WERI-Rb-1 (cell line): ENCODE data around the gene CDKAL1.

Experiments
- DNase-seq: peaks from one replicate; pipeline ENCODE4 v3.0.0-alpha.2; 2020
- H3K27ac ChIP-seq: fragments of 250-450 bp; sonication (Bioruptor Pico); 2 replicates; pipeline ENCODE4 v1.5.1; 2020; ENCODE audit warnings: mild to moderate bottlenecking, moderate library complexity
- H3K27me3 ChIP-seq: fragments of 250-450 bp; sonication (Bioruptor Pico); 2 replicates; pipeline ENCODE4 v1.5.1; 2021; ENCODE audit warnings: mild to moderate bottlenecking, low read depth, moderate library complexity; ENCODE audit not compliant: insufficient read depth, severe bottlenecking
- H3K36me3 ChIP-seq: fragments of 250-450 bp; sonication (Bioruptor Pico); 2 replicates; pipeline ENCODE4 v1.5.1; 2020; ENCODE audit warnings: mild to moderate bottlenecking, moderate library complexity
- H3K4me3 ChIP-seq: 2 replicates; pipeline ENCODE4 v1.5.1; 2011; ENCODE audit warnings: low read depth, mild to moderate bottlenecking, control low read depth, low read length
- H3K9me3 ChIP-seq: fragments of 250-450 bp; sonication (Bioruptor Pico); 2 replicates; pipeline ENCODE4 v1.5.1; 2021; ENCODE audit warnings: mild to moderate bottlenecking, moderate library complexity; ENCODE audit not compliant: severe bottlenecking
- CTCF ChIP-seq: IDR thresholded peaks from 2 replicates; pipeline ENCODE4 v1.5.1; 2011; ENCODE audit warnings: low read depth, mild to moderate bottlenecking, control low read depth, inconsistent platforms, low read length

CDKAL1 gene

GRCh38 chr6:20924911-20925543 lies 390.8 kb downstream of the CDKAL1 start:
- Histone ChIP-seq H3K27me3 (no peaks in the 10 kb centered on the region), H3K27ac (no peak overlapping the region), H3K4me3 (no peak overlapping the region), H3K9me3 (no peaks in the 10 kb centered on the region), H3K36me3 (no peaks in the 10 kb centered on the region)
- TF ChIP-seq CTCF = no peak
- DNase-seq = no peak

GRCh38 chr6:20927130-20927860 lies 393.0 kb downstream of the CDKAL1 start:
- no peaks in the 10 kb centered on the region for H3K27me3 ChIP-seq
- H3K4me3 ChIP-seq = no peak overlapping the region
- no peak for TF ChIP-seq CTCF
- no peaks in the 10 kb centered on the region for H3K36me3 ChIP-seq
- no peaks in the 10 kb centered on the region for H3K9me3 ChIP-seq
- no peak overlapping the region for H3K27ac ChIP-seq
- DNase-seq = no peak

GRCh38 chr6:20929283-20929682 lies 395.0 kb downstream of the CDKAL1 start:
- Histone ChIP-seq H3K9me3 (no peaks in the 10 kb centered on the region), H3K36me3 (no peaks in the 10 kb centered on the region), H3K27me3 (no peaks in the 10 kb centered on the region), H3K4me3 (no peak overlapping the region), H3K27ac (no peak overlapping the region)
- DNase-seq = no peak
- no peak for TF ChIP-seq CTCF

- H3K9me3 ChIP-seq = no peaks in the 10 kb centered on the region
- H3K36me3 ChIP-seq = no peaks in the 10 kb centered on the region
- TF ChIP-seq CTCF = no peak
- no peaks in the 10 kb centered on the region for H3K27me3 ChIP-seq
- DNase-seq = no peak
- no peak overlapping the region for H3K4me3 ChIP-seq
- H3K27ac ChIP-seq = no peak overlapping the region
Observed at GRCh38 chr6:20931093-20931492, 396.8 kb downstream of the CDKAL1 start.

- Histone ChIP-seq H3K4me3 (no peak overlapping the region), H3K27ac (no peak overlapping the region), H3K9me3 (no peaks in the 10 kb centered on the region), H3K36me3 (no peaks in the 10 kb centered on the region), H3K27me3 (no peaks in the 10 kb centered on the region)
- TF ChIP-seq CTCF = no peak
- no peak for DNase-seq
Observed at GRCh38 chr6:20931772-20932171, 397.5 kb downstream of the CDKAL1 start.
